Measurements from ENCODE around the gene FANCC. TPM values are rescaled to one million over a fixed set of nuclear protein-coding genes. Genes with fewer than 3 reads are reported as not detected.

FANCC gene
- total RNA-seq, 1 experiment from 2014 or later = 25.3 TPM

- BruUV-seq (replicated peaks) = no TSS peak
- H3K4me3 ChIP-seq (ENCODE audit: low read depth, low read length, poor library complexity, severe bottlenecking) = no peak overlapping the region
- ChIA-PET POLR2A (ENCODE audit: low non-redundant PET) (no interaction called here), CTCF (no interaction called here)
- intact Hi-C loops (cut with micrococcal nuclease; ENCODE audit: unreplicated experiment) = no loop called here
- no peaks in the 10 kb centered on the region for H3K36me3 ChIP-seq (ENCODE audit: insufficient read depth, low read length, poor library complexity, severe bottlenecking)
- no peaks in the 10 kb centered on the region for H3K27me3 ChIP-seq (replicated peaks; ENCODE audit: insufficient read depth, low read depth, low read length, poor library complexity)
- H3K27ac ChIP-seq (ENCODE audit: low read depth, low read length, poor library complexity, severe bottlenecking) = no peak overlapping the region
- peaks cover 4% of the 10 kb centered on the region for H3K4me1 ChIP-seq (ENCODE audit: insufficient read depth, low read length, poor library complexity, severe bottlenecking)
- no peak for TF ChIP-seq EZH2 (IDR thresholded peaks at IDR 0.05; ENCODE audit: borderline replicate concordance, low read depth, low read length, poor library complexity, severe bottlenecking)
- TF ChIP-seq CTCF (conservative IDR thresholded peaks at IDR 0.05; ENCODE audit: low read depth, low read length) = no peak
- no peaks in the 10 kb centered on the region for H3K9me3 ChIP-seq (ENCODE audit: low read depth, low read length, poor library complexity, severe bottlenecking)
- no peak for DNase-seq (ENCODE audit: low spot score)
Observed at GRCh38 chr9:95092262-95093072, 225.0 kb downstream of the FANCC start.

GRCh38 chr9:95091601-95092261 lies 225.8 kb downstream of the FANCC start:
- POLR2A ChIA-PET (ENCODE audit: low non-redundant PET) = no interaction called here
- Histone ChIP-seq H3K27ac (ENCODE audit: low read depth, low read length, poor library complexity, severe bottlenecking) (no peak overlapping the region), H3K4me1 (ENCODE audit: insufficient read depth, low read length, poor library complexity, severe bottlenecking) (peaks cover 4% of the 10 kb centered on the region), H3K4me3 (ENCODE audit: low read depth, low read length, poor library complexity, severe bottlenecking) (no peak overlapping the region), H3K36me3 (ENCODE audit: insufficient read depth, low read length, poor library complexity, severe bottlenecking) (no peaks in the 10 kb centered on the region), H3K27me3 (replicated peaks; ENCODE audit: insufficient read depth, low read depth, low read length, poor library complexity) (no peaks in the 10 kb centered on the region), H3K9me3 (ENCODE audit: low read depth, low read length, poor library complexity, severe bottlenecking) (no peaks in the 10 kb centered on the region)
- no peak for DNase-seq (ENCODE audit: low spot score)
- CTCF ChIA-PET = no interaction called here
- no peak for TF ChIP-seq CTCF (conservative IDR thresholded peaks at IDR 0.05; ENCODE audit: low read depth, low read length)
- TF ChIP-seq EZH2 (IDR thresholded peaks at IDR 0.05; ENCODE audit: borderline replicate concordance, low read depth, low read length, poor library complexity, severe bottlenecking) = no peak
- intact Hi-C loops (cut with micrococcal nuclease; ENCODE audit: unreplicated experiment) = no loop called here
- no TSS peak for BruUV-seq (replicated peaks)

- intact Hi-C loops (cut with micrococcal nuclease; ENCODE audit: unreplicated experiment) = no loop called here
- POLR2A ChIA-PET (ENCODE audit: low non-redundant PET) = no interaction called here
- CTCF ChIA-PET = no interaction called here
- Histone ChIP-seq H3K9me3 (ENCODE audit: low read depth, low read length, poor library complexity, severe bottlenecking) (no peaks in the 10 kb centered on the region), H3K27me3 (replicated peaks; ENCODE audit: insufficient read depth, low read depth, low read length, poor library complexity) (no peaks in the 10 kb centered on the region), H3K4me1 (ENCODE audit: insufficient read depth, low read length, poor library complexity, severe bottlenecking) (peaks cover 4% of the 10 kb centered on the region), H3K4me3 (ENCODE audit: low read depth, low read length, poor library complexity, severe bottlenecking) (no peak overlapping the region), H3K36me3 (ENCODE audit: insufficient read depth, low read length, poor library complexity, severe bottlenecking) (no peaks in the 10 kb centered on the region), H3K27ac (ENCODE audit: low read depth, low read length, poor library complexity, severe bottlenecking) (peak overlapping the region; percentile 42)
- DNase-seq (ENCODE audit: low spot score) = no peak
- TF ChIP-seq EZH2 (IDR thresholded peaks at IDR 0.05; ENCODE audit: borderline replicate concordance, low read depth, low read length, poor library complexity, severe bottlenecking) = no peak
- no peak for TF ChIP-seq CTCF (conservative IDR thresholded peaks at IDR 0.05; ENCODE audit: low read depth, low read length)
- no TSS peak for BruUV-seq (replicated peaks)
Observed at GRCh38 chr9:95090871-95091577, 226.5 kb downstream of the FANCC start.
